ENCODE data around the gene ZBTB18. TPM values are rescaled to one million over a fixed set of nuclear protein-coding genes. Genes with fewer than 3 reads are reported as not detected.

The ZBTB18 gene
- total and polyA plus RNA-seq, 2 of the 4 experiments (the other 2 are of a cell fraction), result 10.0 to 16.0 TPM

GRCh38 chr1:244085891-244086290, 34.8 kb downstream of the ZBTB18 start:
- Histone ChIP-seq H3K56ac (ENCODE audit: extremely low read depth, insufficient read depth, low read length) (no peak overlapping the region), H3K36me3 (ENCODE audit: control insufficient read depth, insufficient read depth, low read length) (no peaks in the 10 kb centered on the region), H2AK9ac (replicated peaks; ENCODE audit: low read depth, low read length, poor library complexity) (no peak overlapping the region), H2BK5ac (ENCODE audit: low read depth, low read length, poor library complexity, severe bottlenecking) (no peak overlapping the region), H2AFZ (replicated peaks; ENCODE audit: low read length, poor library complexity) (no peak overlapping the region), H3K14ac (replicated peaks; ENCODE audit: low read depth, low read length) (no peak overlapping the region), H3K9me1 (ENCODE audit: insufficient read depth, low read length) (no peaks in the 10 kb centered on the region), H3K4me2 (ENCODE audit: low read depth, low read length) (no peak overlapping the region), H3K4me3 (ENCODE audit: insufficient read depth, low read depth, low read length) (no peak overlapping the region), H2BK15ac (ENCODE audit: low read depth, low read length) (no peak overlapping the region), H2BK20ac (ENCODE audit: low read depth, low read length) (no peak overlapping the region), H2BK120ac (ENCODE audit: low read depth, low read length) (no peak overlapping the region), H2AK5ac (ENCODE audit: low read depth, low read length) (no peak overlapping the region), H3K23ac (ENCODE audit: low read depth, low read length) (no peak overlapping the region), H3K4me1 (ENCODE audit: control insufficient read depth, insufficient read depth, low read length) (no peaks in the 10 kb centered on the region), H3K27me3 (ENCODE audit: control insufficient read depth, insufficient read depth, low read length) (peaks cover 35% of the 10 kb centered on the region), H4K5ac (ENCODE audit: low read depth, low read length) (no peak overlapping the region), H3K9ac (ENCODE audit: low read depth, low read length) (no peak overlapping the region), H3K79me1 (ENCODE audit: low read depth in 1 of 2, low read length in 2 of 2) (no peaks in the 10 kb centered on the region), H3K4ac (ENCODE audit: low read depth, low read length) (no peak overlapping the region), H4K91ac (ENCODE audit: insufficient read depth, low read depth, low read length) (no peak overlapping the region), H3K9me3 (ENCODE audit: control insufficient read depth, insufficient read depth, low read length) (peaks cover 14% of the 10 kb centered on the region), H4K8ac (ENCODE audit: low read depth in 2 of 2, low read length in 2 of 2) (no peak overlapping the region), H3K18ac (ENCODE audit: low read depth, low read length) (no peak overlapping the region), H4K20me1 (ENCODE audit: insufficient read depth, low read length) (no peaks in the 10 kb centered on the region), H3K27ac (ENCODE audit: insufficient read depth, low read length) (no peak overlapping the region)
- POLR2A ChIA-PET (ENCODE audit: unreplicated experiment), result no interaction called here
- dilution Hi-C loops (cut with HindIII; ENCODE audit: low sequenced_read_pairs, unreplicated experiment), result no loop called here
- BruUV-seq (replicated peaks), result no TSS peak
- DNase-seq (no peak), ATAC-seq (ENCODE audit: low read depth) (no peak)
- WGBS, 2 experiments (ENCODE audit: extremely low coverage in 2 of 2, insufficient read length in 1 of 2), result no CpG with 5 or more reads among the region's 2 CpGs
- in situ Hi-C loops (cut with MboI; ENCODE audit: low sequenced_read_pairs), result no loop called here
- CTCF ChIA-PET, result no interaction called here
- intact Hi-C loops (cut with micrococcal nuclease), result no loop called here
- no peak for TF ChIP-seq NFE2L2 (IDR thresholded peaks at IDR 0.05; ENCODE audit: low read depth, low read length)
- TF ChIP-seq BHLHE40 (IDR thresholded peaks at IDR 0.05; ENCODE audit: low read depth, low read length), result no peak
- no peak for TF ChIP-seq MAZ (IDR thresholded peaks at IDR 0.05; ENCODE audit: borderline replicate concordance, low read depth, low read length)
- TF ChIP-seq MXI1 (IDR thresholded peaks at IDR 0.05; ENCODE audit: borderline replicate concordance, low read depth, low read length), result no peak
- TF ChIP-seq RFX5 (IDR thresholded peaks at IDR 0.05; ENCODE audit: low read depth, low read length), result no peak
- no peak for TF ChIP-seq FOS (IDR thresholded peaks at IDR 0.05; ENCODE audit: low read depth, low read length)
- TF ChIP-seq POLR2A (IDR thresholded peaks at IDR 0.05; ENCODE audit: low read depth, low read length), result no peak
- TF ChIP-seq, protein P1, sequence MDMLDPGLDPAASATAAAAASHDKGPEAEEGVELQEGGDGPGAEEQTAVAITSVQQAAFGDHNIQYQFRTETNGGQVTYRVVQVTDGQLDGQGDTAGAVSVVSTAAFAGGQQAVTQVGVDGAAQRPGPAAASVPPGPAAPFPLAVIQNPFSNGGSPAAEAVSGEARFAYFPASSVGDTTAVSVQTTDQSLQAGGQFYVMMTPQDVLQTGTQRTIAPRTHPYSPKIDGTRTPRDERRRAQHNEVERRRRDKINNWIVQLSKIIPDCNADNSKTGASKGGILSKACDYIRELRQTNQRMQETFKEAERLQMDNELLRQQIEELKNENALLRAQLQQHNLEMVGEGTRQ (IDR thresholded peaks at IDR 0.05; ENCODE audit: low read depth, low read length), result no peak
- no peak for TF ChIP-seq MAFK (IDR thresholded peaks at IDR 0.05; ENCODE audit: low read depth, low read length)
- no peak for TF ChIP-seq ELK1 (IDR thresholded peaks at IDR 0.05; ENCODE audit: borderline replicate concordance, low read depth, low read length)

Data from IMR-90 (cell line).